Suppressor macrophage (primary cell): ENCODE results near the gene PTPRJ.
"Not testable (repeated sequence)": the region's sequence is repeated elsewhere in the genome, so short reads cannot be mapped to it uniquely, and the experiment has no call there.

Source experiments
- DNase-seq, 4 experiments: peaks; one replicate each; pipeline ENCODE4 v3.0.0-alpha.2; 2020 to 2022

PTPRJ gene

GRCh38 chr11:48165426-48165825, 185.1 kb downstream of the PTPRJ start:
- no peak for DNase-seq

GRCh38 chr11:48167380-48167779, 187.0 kb downstream of the PTPRJ start:
- DNase-seq, result no peak

- no peak for DNase-seq
Measured at GRCh38 chr11:48168815-48169214, 188.5 kb downstream of the PTPRJ start.

DNA sequence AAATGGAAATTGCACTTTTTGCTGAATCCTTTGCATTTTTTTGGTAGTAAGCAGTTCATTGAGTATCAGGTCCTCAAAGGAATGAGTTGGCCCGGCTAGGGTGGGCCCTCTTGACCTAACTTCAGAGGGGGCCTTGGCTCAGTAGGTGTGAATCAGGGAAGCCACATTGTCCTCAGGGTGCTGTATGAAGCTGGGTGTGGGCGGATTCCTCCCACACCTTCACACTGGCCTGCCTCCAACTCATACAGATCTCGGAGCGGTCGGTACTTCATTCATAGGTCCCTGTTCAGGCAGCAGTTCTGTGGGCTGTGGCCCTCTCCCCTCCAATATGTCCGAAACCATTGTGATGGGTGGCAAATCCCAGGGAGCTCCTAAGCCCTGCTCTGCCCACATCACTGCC, 188.9 kb downstream of the PTPRJ start:
- DNase-seq, result no peak

GRCh38 chr11:48169717-48170116, 189.4 kb downstream of the PTPRJ start:
- peak in 3 of 4 experiments; percentile 19 to 51 (median 36) for DNase-seq

DNA sequence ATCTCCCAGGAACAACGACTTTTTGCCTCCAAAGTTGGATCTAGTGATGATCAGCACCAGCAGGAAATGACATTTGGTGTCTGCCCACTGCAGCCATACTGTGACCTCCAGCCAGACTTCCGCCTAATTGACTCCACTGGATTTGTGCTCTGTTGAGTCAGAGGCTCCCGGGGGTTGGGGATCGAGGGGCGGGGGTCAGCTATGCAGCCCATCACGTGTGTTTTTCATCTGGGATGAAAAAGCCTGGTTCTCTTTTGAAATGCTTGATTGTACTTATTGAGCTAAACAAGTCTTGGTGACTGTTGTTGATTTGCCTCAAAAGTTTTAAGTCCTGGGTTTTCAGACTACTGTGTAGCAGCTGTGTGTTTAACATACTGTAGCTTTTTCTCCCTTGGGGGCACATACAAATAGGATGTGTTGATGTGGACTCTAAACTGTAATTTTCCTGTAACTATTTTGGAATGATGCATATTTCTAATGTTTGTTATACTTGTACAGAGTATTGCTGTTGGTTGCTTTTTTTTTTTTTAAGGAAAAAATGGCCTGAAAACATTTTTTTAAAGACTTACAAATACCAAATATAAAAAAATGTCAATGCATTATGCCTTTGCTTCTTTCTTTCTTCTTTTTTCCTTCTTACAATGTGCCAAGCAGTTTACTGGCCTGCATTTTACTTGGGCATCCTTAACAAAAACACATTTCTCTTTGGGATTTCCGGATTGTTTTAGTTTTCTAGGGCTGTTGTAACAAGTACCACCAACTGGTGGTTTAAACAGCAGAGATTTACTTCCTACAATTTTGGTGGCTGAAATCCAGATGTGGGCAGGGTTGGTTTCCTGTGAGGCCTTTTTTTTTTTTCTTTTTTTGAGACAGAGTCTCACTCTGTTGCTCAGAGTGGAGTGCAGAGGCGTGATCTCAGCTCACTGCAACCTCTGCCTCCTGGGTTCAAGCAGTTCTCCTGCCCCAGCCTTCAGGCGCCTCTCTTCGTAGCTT, 190.2 kb downstream of the PTPRJ start:
- peak; percentile 49 to 71 (median 66) for DNase-seq

GRCh38 chr11:48172818-48173609, 192.7 kb downstream of the PTPRJ start:
- DNase-seq, result peak; percentile 45 to 65 (median 58)

- DNase-seq, result no peak
Measured at GRCh38 chr11:48177661-48178060, 197.3 kb downstream of the PTPRJ start.

DNA sequence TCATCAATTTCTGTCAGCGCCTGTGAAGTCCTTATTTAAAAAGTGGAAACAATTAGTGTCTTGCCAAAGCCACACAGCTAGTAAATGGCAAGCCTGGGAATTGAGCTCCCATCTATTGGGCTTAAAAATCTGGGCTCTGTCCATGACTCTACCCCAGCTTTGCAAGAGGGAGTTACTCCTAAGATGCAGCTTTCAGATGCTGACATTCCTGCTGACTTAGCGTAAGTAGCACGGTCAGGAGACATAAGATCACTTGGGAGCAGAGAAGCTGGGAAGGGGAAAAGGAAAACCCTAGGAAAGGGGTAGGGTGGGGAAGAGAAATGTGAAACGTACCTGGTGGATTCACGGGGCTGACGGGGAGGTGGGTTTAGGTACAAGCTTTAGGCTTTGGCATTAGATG, 200.3 kb downstream of the PTPRJ start:
- no peak for DNase-seq

DNA sequence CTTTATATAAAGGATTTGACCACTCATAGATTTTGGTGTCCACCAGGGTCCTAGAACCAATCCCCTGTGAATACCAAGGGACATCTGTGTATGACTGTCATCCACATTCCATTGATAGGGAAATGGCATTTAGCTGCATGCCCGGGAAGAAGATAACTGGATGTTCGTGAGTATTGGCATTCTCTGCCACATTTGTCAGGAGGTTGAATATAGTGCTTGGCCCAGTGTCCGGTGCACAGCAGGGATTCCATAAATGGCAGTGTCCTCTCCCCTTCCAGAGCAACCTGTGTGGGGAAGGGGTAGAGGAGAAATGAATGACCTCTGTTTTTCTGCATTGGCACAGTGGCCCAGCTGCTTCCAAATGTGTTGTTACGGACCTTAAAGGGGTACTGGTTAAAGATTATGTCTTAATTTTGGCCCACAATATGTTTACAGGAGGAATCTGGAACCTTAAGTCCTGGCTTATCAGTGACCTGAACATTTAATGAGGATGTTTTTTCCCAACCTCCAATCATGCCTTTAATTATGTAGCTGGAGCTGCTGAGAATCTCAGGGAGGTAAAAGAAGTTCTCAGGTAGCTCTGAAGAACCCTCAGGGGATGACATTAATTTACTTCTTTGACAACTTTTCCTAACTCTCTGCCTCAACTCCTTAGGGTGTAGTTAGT, 202.6 kb downstream of the PTPRJ start:
- DNase-seq, result no peak

DNA sequence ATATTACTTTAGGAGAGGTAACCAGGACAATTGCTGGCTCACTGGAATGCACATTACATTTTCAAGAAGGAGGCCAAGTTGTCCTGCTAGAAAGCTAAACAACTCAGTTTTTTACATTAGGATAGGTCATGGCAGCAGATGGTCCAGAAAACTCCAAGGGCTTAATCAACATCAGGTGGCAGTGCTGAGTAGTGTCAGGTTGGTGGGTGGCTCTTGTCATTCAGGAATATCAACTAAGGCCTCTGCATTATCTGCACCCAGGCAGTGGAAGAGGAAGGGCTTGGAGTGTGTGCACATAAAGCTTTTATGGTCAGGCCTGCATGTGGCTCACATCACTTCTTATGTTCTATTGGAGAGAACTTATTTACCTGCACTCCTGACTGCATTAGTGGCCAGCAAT, 204.1 kb downstream of the PTPRJ start:
- no peak for DNase-seq

- DNase-seq, result not testable (repeated sequence)
Measured at GRCh38 chr11:48190906-48191654, 210.7 kb downstream of the PTPRJ start.

DNA sequence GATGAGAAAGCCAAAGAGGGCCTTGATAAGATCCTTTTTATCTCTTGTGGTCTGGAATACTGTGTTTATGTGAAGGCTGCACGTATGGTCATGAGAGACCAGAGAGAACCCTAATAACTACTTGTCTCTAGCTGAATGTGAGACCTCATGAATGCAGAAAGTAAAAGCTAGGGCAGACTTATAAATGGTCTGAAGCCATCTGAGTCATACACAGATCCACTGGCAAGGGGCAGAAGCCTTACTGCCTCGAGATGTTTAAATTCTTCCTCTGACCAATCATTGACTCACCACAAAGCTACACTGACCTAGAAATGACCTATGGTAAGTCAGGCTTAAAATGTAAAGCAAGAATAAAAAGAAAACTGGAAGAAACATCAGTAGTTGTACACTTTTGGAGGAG, 213.5 kb downstream of the PTPRJ start:
- no peak for DNase-seq

DNA sequence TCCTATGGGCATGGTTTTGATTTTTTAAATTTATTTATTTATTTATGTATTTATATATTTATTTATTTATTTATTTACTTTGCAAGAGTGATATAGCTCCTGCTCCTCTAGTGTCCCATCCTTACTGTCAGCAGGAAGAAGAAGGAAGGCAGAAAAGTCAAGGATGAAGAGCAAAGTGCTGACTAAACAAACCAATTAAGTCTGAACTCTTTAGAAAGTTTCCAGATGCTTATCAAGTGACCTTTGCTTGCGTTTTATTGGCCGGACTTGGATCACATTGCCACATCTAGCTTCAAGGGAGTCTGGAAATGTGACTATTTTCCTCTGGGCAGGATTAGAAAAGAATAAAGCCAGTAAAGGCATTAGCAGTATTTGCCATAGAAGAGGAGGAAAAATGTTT, 227.5 kb downstream of the PTPRJ start:
- no peak for DNase-seq

DNA sequence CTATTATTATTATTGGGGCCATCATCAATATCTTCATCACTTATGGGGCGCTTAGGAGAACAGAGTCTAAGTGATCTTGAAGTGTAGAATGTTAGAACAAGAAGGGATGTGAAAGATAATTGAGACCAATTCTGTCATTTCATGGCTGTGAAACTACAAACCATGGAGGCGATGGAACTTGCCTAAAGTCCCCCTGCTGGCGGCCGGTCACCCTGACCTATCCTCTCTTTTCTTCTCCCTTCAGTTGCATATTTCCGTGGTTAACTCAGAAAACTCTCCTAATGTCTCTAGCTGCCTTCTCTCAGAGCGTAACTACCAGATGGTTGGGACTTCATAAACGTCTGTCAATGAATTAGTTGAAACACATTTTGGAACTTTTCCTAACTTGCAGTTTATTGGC, 229.7 kb downstream of the PTPRJ start:
- DNase-seq, result peak in 3 of 4 experiments; percentile 10 to 36 (median 28)

GRCh38 chr11:48216510-48216909, 236.2 kb downstream of the PTPRJ start, which contains the start of gene OR4B1:
OR4B1 (plus strand) TSS chr11:48216810; CDS start chr11:48216810, 0 bp downstream.
- no peak for DNase-seq
